ENCODE measurements around the gene MYEOV. TPM values are rescaled to one million over a fixed set of nuclear protein-coding genes. Genes with fewer than 3 reads are reported as not detected.

MYEOV gene
- total RNA-seq, 4 donors from 2014 or later: 5.7 to 24.6 (median 20.2) TPM

DNA sequence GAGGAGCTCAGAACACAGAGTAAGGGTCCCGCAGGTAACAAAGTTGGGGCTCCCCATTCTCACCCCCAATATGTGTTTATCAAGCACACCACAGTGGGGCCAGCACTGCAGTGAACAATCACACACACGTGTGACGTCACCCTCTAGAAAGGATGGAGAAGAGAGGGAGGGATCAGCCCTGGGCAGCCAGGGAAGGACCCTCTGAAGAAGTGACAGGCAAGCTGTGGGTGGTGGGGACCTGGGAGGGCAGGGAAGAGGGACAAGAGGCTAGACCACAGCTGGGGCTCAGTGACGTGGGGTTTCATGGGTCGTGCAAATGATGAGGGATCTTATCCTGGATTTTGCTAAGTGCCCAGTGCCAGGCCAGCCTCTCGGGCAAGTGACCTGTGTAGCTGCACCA, 28.7 kb upstream of the MYEOV start:
- Histone ChIP-seq H3K27ac (no peak overlapping the region), H3K27me3 (no peaks in the 10 kb centered on the region), H3K36me3 (no peaks in the 10 kb centered on the region), H3K4me1 (peaks cover 0 to 14% (median 0%) of the 10 kb centered on the region in 3 donors), H3K9me3 (no peaks in the 10 kb centered on the region), H3K4me3 (no peak overlapping the region)
- 82 to 89% methylated on average over 5 to 6 of the region's 6 CpGs for WGBS, 2 donors
- intact Hi-C loops (cut with DNase I): no loop called here
- no peak for DNase-seq
- TF ChIP-seq, protein P1, sequence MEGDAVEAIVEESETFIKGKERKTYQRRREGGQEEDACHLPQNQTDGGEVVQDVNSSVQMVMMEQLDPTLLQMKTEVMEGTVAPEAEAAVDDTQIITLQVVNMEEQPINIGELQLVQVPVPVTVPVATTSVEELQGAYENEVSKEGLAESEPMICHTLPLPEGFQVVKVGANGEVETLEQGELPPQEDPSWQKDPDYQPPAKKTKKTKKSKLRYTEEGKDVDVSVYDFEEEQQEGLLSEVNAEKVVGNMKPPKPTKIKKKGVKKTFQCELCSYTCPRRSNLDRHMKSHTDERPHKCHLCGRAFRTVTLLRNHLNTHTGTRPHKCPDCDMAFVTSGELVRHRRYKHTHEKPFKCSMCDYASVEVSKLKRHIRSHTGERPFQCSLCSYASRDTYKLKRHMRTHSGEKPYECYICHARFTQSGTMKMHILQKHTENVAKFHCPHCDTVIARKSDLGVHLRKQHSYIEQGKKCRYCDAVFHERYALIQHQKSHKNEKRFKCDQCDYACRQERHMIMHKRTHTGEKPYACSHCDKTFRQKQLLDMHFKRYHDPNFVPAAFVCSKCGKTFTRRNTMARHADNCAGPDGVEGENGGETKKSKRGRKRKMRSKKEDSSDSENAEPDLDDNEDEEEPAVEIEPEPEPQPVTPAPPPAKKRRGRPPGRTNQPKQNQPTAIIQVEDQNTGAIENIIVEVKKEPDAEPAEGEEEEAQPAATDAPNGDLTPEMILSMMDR (IDR thresholded peaks at IDR 0.05): no peak
- TF ChIP-seq POLR2A (IDR thresholded peaks at IDR 0.05): no peak

DNA sequence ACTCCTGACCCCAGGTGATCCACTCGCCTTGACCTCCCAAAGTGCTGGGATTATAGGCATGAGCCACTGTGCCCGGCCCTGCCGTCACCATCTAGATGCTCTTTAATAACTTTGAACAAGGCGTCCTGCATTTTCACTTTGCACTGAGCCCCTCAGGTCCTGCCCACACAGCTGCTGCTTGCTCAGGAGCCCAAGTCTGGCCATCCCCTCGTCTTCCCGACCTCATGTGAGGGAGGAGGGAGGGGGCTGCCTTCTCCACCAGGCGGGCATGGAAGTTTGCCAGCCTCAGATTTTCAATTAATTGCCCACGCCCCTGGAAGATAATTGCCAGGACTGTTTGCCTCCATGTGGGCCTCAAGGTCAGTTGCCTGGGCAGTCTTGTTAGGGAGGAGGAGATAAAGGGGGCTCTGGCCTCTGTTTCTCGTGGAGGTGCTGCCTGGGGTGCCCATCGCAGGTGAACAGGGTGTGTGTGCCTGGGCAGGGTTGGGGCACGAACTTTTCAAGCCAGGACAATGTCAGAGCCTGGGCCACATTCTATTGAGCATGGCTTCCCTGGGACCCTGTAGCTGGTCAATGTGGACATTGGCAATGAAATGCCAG, 27.9 kb upstream of the MYEOV start:
- 74 to 78% methylated on average over 5 to 8 of the region's 11 CpGs for WGBS, 2 donors
- Histone ChIP-seq H3K27ac (no peak overlapping the region), H3K36me3 (no peaks in the 10 kb centered on the region), H3K4me3 (no peak overlapping the region), H3K9me3 (no peaks in the 10 kb centered on the region), H3K4me1 (peaks cover 0 to 14% (median 0%) of the 10 kb centered on the region in 3 donors), H3K27me3 (no peaks in the 10 kb centered on the region)
- intact Hi-C loops (cut with DNase I): no loop called here
- TF ChIP-seq, protein P1 (IDR thresholded peaks at IDR 0.05): no peak
- TF ChIP-seq POLR2A (IDR thresholded peaks at IDR 0.05): no peak
- no peak for DNase-seq

DNA sequence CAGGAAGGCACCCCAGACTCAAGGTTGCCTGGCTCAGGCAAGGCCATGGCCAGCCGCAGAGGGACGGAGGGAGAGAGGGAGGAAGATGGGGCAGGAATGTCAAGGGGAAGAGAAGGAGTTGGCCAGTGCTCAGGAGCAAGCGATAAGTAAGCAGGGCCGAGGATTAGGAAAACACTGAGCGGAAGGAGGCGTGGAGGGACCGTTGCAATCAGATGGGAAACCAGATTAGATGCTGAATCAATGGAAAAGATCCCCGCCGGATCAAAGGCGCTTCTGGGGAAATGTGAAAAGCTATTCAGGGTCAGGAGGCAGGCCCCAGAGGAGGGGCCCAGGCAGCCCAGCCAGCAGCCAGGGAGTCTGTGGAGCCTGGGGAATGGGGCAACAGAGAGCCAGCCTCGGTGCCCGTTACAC, 26.6 kb upstream of the MYEOV start:
- intact Hi-C loops (cut with DNase I): no loop called here
- H3K9me3 ChIP-seq: no peaks in the 10 kb centered on the region
- H3K27ac ChIP-seq: no peak overlapping the region
- no peaks in the 10 kb centered on the region for H3K36me3 ChIP-seq
- no peaks in the 10 kb centered on the region for H3K27me3 ChIP-seq
- peaks cover 0 to 16% (median 0%) of the 10 kb centered on the region in 3 donors for H3K4me1 ChIP-seq
- DNase-seq: no peak
- no peak overlapping the region for H3K4me3 ChIP-seq
- TF ChIP-seq POLR2A (IDR thresholded peaks at IDR 0.05): no peak
- TF ChIP-seq, protein P1 (IDR thresholded peaks at IDR 0.05): no peak
- WGBS, 2 donors: 68 to 85% methylated on average over 10 to 12 of the region's 12 CpGs

DNA sequence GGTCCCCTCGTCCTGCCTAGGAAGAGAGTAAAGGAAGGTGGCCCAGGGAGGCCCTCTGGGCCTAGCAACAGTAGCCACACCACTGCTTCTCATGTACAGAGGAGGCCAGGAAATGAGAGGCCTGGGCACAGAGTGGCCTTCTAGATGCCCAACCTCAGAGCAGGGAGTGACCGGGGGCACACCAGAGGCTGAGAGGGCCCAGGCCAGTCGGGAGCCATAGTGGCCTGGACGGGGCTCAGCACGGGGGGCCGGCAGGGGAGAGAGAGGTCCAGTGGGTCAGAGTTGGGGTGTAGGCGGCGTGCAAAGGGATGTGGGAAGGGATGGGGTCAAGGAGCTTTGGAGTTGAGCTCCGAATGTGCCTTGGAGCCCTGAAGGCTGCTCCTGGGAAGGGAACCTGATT, 25.0 kb upstream of the MYEOV start:
- H3K9me3 ChIP-seq: no peaks in the 10 kb centered on the region
- 87% methylated on average over 3 to 5 of the region's 9 CpGs for WGBS, 2 donors
- H3K36me3 ChIP-seq: no peaks in the 10 kb centered on the region
- no peak for DNase-seq
- no peaks in the 10 kb centered on the region for H3K27me3 ChIP-seq
- TF ChIP-seq POLR2A (IDR thresholded peaks at IDR 0.05): no peak
- TF ChIP-seq, protein P1 (IDR thresholded peaks at IDR 0.05): no peak
- no peak overlapping the region for H3K27ac ChIP-seq
- intact Hi-C loops (cut with DNase I): no loop called here
- peaks cover 0 to 31% (median 14%) of the 10 kb centered on the region in 3 donors for H3K4me1 ChIP-seq
- no peak overlapping the region for H3K4me3 ChIP-seq

DNA sequence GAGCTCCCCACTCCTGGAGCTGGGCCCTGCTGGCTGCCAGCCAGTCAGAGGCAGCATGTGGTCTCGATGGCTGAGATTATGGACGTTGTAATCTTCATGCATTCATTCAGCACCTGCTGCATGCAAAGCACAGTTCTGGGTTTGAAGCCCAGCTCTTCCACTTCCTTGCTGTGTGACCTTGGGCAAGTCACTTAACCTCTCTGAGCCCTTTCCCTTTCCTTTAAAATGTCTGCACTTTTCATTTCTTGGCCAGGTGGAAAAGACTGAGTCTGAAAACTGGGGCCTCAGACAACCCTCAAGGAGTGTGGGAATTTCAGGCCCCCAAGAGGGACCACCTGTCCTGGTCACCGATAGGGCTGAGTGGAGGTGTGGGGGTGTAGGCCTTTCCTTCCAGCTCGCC, 24.6 kb upstream of the MYEOV start:
- H3K27ac ChIP-seq: no peak overlapping the region
- intact Hi-C loops (cut with DNase I): no loop called here
- H3K9me3 ChIP-seq: no peaks in the 10 kb centered on the region
- TF ChIP-seq POLR2A (IDR thresholded peaks at IDR 0.05): no peak
- TF ChIP-seq, protein P1 (IDR thresholded peaks at IDR 0.05): no peak
- DNase-seq: no peak
- no peaks in the 10 kb centered on the region for H3K36me3 ChIP-seq
- WGBS, 2 donors: 82 to 83% methylated on average over 2 to 3 of the region's 4 CpGs
- H3K4me3 ChIP-seq: no peak overlapping the region
- peaks cover 0 to 36% (median 14%) of the 10 kb centered on the region in 3 donors for H3K4me1 ChIP-seq
- H3K27me3 ChIP-seq: no peaks in the 10 kb centered on the region

Data from esophagus squamous epithelium (tissue), 5 donors.